ENCODE measurements around the gene C16orf74. TPM values are rescaled to one million over a fixed set of nuclear protein-coding genes. Genes with fewer than 3 reads are reported as not detected.

Gene C16orf74
- total RNA-seq, 1 experiment from 2014 or later = 68.5 TPM

- Mint-ChIP-seq H3K27me3 (ENCODE audit: insufficient read depth, unreplicated experiment) (no peaks in the 10 kb centered on the region), H3K9me3 (ENCODE audit: unreplicated experiment) (no peaks in the 10 kb centered on the region), H3K36me3 (ENCODE audit: insufficient read depth, unreplicated experiment) (peaks cover 43% of the 10 kb centered on the region), H3K4me1 (ENCODE audit: insufficient read depth, unreplicated experiment) (peaks cover 11% of the 10 kb centered on the region), H3K4me3 (ENCODE audit: unreplicated experiment) (no peak overlapping the region), H3K27ac (ENCODE audit: low read depth, unreplicated experiment) (no peak overlapping the region)
- BruUV-seq (replicated peaks) = no TSS peak
- ChIA-PET CTCF (interaction anchor here (1.0 to 1.1 kb wide), 3 partner anchors 9 to 510 kb away, joined by 3 read pairs; no protein-coding TSS in a partner anchor), POLR2A (interaction anchor here (1.7 kb wide), 1 partner anchor 13 kb away, joined by 4 read pairs; no protein-coding TSS in a partner anchor)
- TF ChIP-seq CTCF (IDR thresholded peaks at IDR 0.05; ENCODE audit: unreplicated experiment) = no peak
- no peak for DNase-seq (ENCODE audit: unreplicated experiment)
- intact Hi-C loops (cut with micrococcal nuclease) = no loop called here
Observed at GRCh38 chr16:85785927-85786326, 35.0 kb upstream of the C16orf74 start.

DNA sequence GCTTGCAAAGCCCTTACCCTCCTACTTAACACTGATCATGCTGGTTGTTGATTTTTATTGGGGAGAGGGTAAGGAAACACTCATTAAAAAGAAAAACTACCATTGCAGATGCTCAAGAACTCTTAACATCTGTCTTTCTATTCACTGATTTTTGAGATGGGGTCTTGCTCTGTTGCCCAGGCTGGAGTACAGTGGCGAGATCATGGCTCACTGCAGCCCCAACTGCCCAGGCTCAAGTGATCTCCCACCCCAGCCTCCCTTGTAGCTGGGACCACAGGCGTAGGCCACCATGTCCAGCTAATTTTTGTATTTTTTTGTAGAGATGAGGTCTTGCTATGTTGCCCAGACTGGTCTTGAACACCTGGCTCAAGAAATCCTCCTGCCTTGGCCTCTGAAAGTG lies 33.9 kb upstream of the C16orf74 start:
- Mint-ChIP-seq H3K4me1 (ENCODE audit: insufficient read depth, unreplicated experiment) (peaks cover 11% of the 10 kb centered on the region), H3K4me3 (ENCODE audit: unreplicated experiment) (no peak overlapping the region), H3K27me3 (ENCODE audit: insufficient read depth, unreplicated experiment) (no peaks in the 10 kb centered on the region), H3K36me3 (ENCODE audit: insufficient read depth, unreplicated experiment) (peaks cover 43% of the 10 kb centered on the region), H3K9me3 (ENCODE audit: unreplicated experiment) (no peaks in the 10 kb centered on the region), H3K27ac (ENCODE audit: low read depth, unreplicated experiment) (no peak overlapping the region)
- ChIA-PET POLR2A (interaction anchor here (1.7 kb wide), 1 partner anchor 14 kb away, joined by 4 read pairs; no protein-coding TSS in a partner anchor), CTCF (interaction anchor here (0.9 kb wide), 1 partner anchor 37 kb away, joined by 4 read pairs; no protein-coding TSS in a partner anchor)
- no peak for DNase-seq (ENCODE audit: unreplicated experiment)
- TF ChIP-seq CTCF (IDR thresholded peaks at IDR 0.05; ENCODE audit: unreplicated experiment) = no peak
- intact Hi-C loops (cut with micrococcal nuclease) = no loop called here
- no TSS peak for BruUV-seq (replicated peaks)

DNA sequence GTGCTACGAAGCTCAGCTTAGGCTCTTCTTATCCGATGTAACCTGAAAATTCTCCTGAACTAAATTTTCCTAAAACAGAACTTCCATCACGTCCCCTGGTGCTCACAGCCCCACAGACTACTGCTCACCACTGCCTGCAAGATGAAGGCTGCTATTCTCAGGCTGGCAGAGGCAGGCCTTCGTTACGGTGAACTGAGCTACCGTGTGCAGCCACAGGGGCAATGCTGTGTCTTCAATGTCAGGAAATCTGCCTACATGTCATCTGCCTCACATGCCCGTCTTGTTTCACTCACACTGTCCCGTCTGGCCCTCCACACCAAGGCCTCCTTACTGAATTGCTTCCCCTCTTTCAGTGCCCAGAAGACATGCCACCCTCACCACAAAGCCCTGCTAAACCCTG lies 32.5 kb upstream of the C16orf74 start:
- H3K27ac Mint-ChIP-seq (ENCODE audit: low read depth, unreplicated experiment) = no peak overlapping the region
- H3K27me3 Mint-ChIP-seq (ENCODE audit: insufficient read depth, unreplicated experiment) = no peaks in the 10 kb centered on the region
- intact Hi-C loops (cut with micrococcal nuclease) = loop anchor here (2.0 kb wide), 1 partner anchor 33 kb away; the partner anchor contains the start of gene C16orf74
- CTCF ChIA-PET = interaction anchor here (0.7 to 1.6 kb wide), 2 partner anchors 124 to 748 kb away, joined by 3 to 6 read pairs; no protein-coding TSS in a partner anchor
- H3K4me3 Mint-ChIP-seq (ENCODE audit: unreplicated experiment) = no peak overlapping the region
- TF ChIP-seq CTCF (IDR thresholded peaks at IDR 0.05; ENCODE audit: unreplicated experiment) = no peak
- no peaks in the 10 kb centered on the region for H3K9me3 Mint-ChIP-seq (ENCODE audit: unreplicated experiment)
- no peak for DNase-seq (ENCODE audit: unreplicated experiment)
- peaks cover 12% of the 10 kb centered on the region for H3K4me1 Mint-ChIP-seq (ENCODE audit: insufficient read depth, unreplicated experiment)
- POLR2A ChIA-PET = no interaction called here
- no TSS peak for BruUV-seq (replicated peaks)
- peaks cover 48% of the 10 kb centered on the region for H3K36me3 Mint-ChIP-seq (ENCODE audit: insufficient read depth, unreplicated experiment)

GRCh38 chr16:85782451-85782850 lies 31.6 kb upstream of the C16orf74 start:
- Mint-ChIP-seq H3K4me3 (ENCODE audit: unreplicated experiment) (no peak overlapping the region), H3K4me1 (ENCODE audit: insufficient read depth, unreplicated experiment) (peaks cover 22% of the 10 kb centered on the region), H3K9me3 (ENCODE audit: unreplicated experiment) (no peaks in the 10 kb centered on the region), H3K27me3 (ENCODE audit: insufficient read depth, unreplicated experiment) (no peaks in the 10 kb centered on the region), H3K27ac (ENCODE audit: low read depth, unreplicated experiment) (peak overlapping the region; percentile 1), H3K36me3 (ENCODE audit: insufficient read depth, unreplicated experiment) (peaks cover 58% of the 10 kb centered on the region)
- TF ChIP-seq CTCF (IDR thresholded peaks at IDR 0.05; ENCODE audit: unreplicated experiment) = no peak
- ChIA-PET POLR2A (interaction anchor here (0.9 to 1.3 kb wide), 5 partner anchors 12 to 32 kb away, joined by 4 to 6 read pairs (median 5); partner anchors contain the start of gene C16orf74), CTCF (interaction anchor here (0.6 to 1.6 kb wide), 4 partner anchors 15 to 123 kb away, joined by 3 to 6 read pairs (median 3); no protein-coding TSS in a partner anchor)
- DNase-seq (ENCODE audit: unreplicated experiment) = no peak
- no TSS peak for BruUV-seq (replicated peaks)
- intact Hi-C loops (cut with micrococcal nuclease) = loop anchor here (2.0 kb wide), 1 partner anchor 32 kb away; the partner anchor contains the start of gene C16orf74
